Amygdala (tissue), 56 donors: ENCODE measurements around the gene EREG.

Experiments
- DNase-seq, 56 donors: peaks; one replicate each; lab custom pipeline; 2025; lab: John Stamatoyannopoulos, UW

Gene EREG

GRCh38 chr4:74364652-74365491 lies at the start of gene EREG:
TSS of gene EREG (plus strand) at chr4:74365145. CDS start at chr4:74365309, 164 bp downstream.
- DNase-seq: peak in 4 of 56 donors; percentile 0 to 3 (median 2)

GRCh38 chr4:74315376-74315775 lies 49.6 kb upstream of the EREG start:
- no peak for DNase-seq

GRCh38 chr4:74316397-74316796 lies 48.5 kb upstream of the EREG start:
- DNase-seq: no peak

DNA sequence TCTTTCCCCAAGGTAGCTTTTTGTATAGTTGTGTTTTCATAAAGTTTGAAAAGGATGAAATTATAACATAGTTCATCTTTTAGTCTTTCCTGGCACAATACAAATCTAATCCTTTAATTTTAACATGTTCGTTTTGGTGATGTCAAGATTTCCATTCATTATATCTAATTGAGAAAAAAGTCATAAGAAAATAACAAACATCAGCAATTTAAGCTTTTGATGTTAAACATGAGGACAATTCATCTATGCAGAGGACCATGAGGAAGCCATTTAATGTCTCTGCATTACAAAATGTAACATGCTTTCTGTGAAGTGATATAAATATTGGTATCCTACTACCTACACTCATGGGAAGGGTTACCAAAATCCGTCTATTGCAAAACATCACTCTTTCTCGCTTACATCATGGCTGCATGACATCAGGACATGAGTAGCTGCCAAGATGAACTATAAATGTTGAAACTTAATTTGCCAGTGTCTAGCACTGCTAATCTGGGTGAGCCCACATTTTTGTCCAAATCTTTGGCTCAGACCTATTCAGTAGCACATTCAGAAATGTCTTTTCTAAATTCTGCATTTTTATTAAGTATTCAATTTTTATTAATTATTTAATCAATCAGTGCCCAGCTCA lies 47.2 kb upstream of the EREG start:
- DNase-seq: no peak

GRCh38 chr4:74318276-74318675 lies 46.7 kb upstream of the EREG start:
- DNase-seq: no peak

DNA sequence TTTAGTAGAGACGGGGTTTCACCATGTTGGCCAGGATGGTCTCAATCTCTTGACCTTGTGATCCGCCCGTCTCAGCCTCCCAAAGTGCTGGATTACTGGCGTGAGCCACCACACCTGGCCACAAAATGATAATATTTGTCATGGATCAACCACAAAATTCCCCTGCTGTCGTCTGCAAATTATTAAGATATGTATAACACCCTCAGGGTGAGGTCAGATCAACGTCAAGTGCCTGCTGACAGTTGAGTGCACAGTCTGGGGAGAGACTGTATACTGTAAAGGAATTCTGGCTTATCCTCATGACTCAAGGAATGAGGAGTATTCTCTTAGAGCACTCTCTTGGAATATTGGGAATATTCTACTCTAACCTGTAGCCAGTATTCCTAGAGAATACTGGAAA lies 45.5 kb upstream of the EREG start:
- DNase-seq: no peak

- DNase-seq: peak in 6 of 56 donors; percentile 1 to 25 (median 4)
Observed at GRCh38 chr4:74320559-74321118, 44.3 kb upstream of the EREG start.

DNA sequence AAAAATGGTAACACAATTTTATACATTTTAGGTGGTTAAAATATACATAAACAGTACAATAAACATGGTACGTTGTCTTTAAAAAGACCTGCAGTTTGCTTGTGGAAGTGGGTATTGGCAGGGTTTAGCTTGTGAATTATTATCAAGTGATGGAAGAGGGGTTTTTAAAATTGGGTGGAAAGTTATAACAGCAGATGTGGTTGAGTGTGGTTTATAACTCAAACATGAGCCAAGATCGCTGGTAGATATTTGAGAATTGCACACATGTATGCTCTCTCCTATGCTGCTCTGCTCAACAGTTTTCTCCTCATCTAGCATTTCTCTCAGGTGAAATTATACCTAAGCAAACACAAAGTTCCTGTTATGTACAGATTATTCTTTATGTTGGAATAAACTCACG lies 42.6 kb upstream of the EREG start:
- no peak for DNase-seq

DNA sequence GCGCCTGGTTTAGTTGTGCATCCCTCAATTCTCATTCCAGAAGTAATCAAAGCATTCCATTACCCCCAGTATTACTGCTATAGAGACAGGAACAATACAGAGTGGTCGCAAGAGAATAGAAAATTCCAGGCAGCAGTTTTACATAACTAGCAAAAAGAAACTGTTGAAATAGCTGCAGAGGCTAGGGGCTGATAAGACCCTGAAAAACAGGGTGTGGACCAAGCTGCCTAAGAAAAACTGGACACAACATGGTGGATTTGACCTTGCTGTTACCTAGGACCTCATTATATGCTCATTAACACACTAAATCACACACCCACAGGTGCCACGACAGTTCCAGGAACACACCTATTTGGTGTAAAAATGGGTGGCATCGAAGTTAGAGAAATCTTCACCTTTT lies 41.3 kb upstream of the EREG start:
- DNase-seq: no peak

GRCh38 chr4:74324262-74324661 lies 40.7 kb upstream of the EREG start:
- no peak for DNase-seq

DNA sequence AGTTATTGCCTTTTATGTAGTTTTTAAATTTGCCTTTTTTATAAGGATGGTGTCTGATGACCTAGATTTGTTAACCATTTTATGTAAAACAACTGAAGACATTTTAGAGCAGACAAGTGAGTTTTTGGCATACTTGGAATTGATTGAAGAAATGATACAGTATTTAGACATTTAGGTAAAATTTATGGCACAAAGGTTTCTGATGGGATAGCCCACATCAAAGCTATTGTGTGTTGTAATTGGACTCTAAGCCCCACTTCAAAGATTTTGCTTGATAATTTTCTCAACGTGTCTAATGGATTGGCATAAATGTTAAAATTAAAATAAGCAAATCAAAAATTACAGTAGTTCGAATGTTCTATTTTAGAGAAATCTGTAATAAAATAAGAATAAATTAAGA lies 39.1 kb upstream of the EREG start:
- no peak for DNase-seq

- DNase-seq: no peak
Observed at GRCh38 chr4:74327762-74328161, 37.2 kb upstream of the EREG start.

- DNase-seq: no peak
Observed at GRCh38 chr4:74328501-74328900, 36.4 kb upstream of the EREG start.

GRCh38 chr4:74329307-74329706 lies 35.6 kb upstream of the EREG start:
- no peak for DNase-seq

GRCh38 chr4:74330295-74330750 lies 34.6 kb upstream of the EREG start:
- no peak for DNase-seq

- no peak for DNase-seq
Observed at GRCh38 chr4:74331252-74331651, 33.7 kb upstream of the EREG start.

GRCh38 chr4:74331944-74332343 lies 33.0 kb upstream of the EREG start:
- DNase-seq: no peak

DNA sequence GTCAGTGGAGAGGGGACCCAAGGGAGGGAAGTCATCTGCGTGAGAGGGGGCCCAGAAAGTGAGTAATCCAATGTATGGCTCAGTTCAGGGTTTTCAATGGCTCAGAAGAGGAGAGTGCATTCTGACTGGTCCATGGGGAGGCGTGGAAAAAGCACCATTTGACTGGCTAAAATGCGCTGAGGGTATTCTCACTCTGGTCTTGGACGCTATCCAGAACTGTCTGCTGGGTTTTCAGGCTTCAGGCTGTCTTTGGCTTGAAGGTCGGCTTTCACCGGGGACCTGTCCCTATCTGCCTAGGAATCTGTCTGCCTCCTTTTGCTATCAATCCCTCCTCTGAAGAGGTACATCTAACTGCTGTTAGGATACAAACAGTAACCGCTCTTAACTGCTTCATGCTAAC lies 30.3 kb upstream of the EREG start:
- DNase-seq: no peak

GRCh38 chr4:74335341-74336021 lies 29.5 kb upstream of the EREG start:
- no peak for DNase-seq

- no peak for DNase-seq
Observed at GRCh38 chr4:74338792-74339333, 26.1 kb upstream of the EREG start.

DNA sequence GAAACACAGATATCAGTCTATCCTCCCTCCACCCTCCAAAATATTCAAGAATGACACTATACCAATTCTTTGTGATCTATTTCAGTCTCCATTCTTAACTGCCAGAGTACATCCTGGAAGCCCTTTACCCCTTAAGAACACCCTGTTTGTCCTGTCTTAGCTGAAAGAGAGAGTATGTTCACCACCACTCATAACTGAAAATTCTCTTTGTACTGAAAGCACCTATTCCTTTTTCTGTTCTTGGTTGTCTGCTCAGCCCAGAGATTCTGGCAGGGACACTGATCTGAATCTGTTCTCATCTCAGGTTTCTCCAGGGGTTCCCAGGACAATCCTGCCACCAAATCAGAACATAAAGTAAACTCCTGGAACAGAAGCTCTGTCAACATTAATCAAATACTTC lies 25.4 kb upstream of the EREG start:
- no peak for DNase-seq
